CD4-positive, alpha-beta T cell treated with Interleukin-2 at 100 ng/mL for 4 hours (primary cell): Measurements from ENCODE around the gene RAB20.
"Not testable (repeated sequence)": the region's sequence is repeated elsewhere in the genome, so short reads cannot be mapped to it uniquely, and the experiment has no call there.

Experiments used
- DNase-seq: peaks from one replicate; pipeline ENCODE4 v3.0.0-alpha.2; 2020; ENCODE audit warnings: low spot score

RAB20 gene

GRCh38 chr13:110554946-110555345 lies 6.6 kb downstream of the RAB20 start:
- DNase-seq = no peak

- DNase-seq = no peak
Measured at GRCh38 chr13:110554227-110554836, 7.2 kb downstream of the RAB20 start.

- DNase-seq = no peak
Measured at GRCh38 chr13:110553417-110553816, 8.1 kb downstream of the RAB20 start.

GRCh38 chr13:110552767-110553166 lies 8.8 kb downstream of the RAB20 start:
- no peak for DNase-seq

- DNase-seq = no peak
Measured at GRCh38 chr13:110551284-110551683, 10.2 kb downstream of the RAB20 start.

- no peak for DNase-seq
Measured at GRCh38 chr13:110549795-110550160, 11.7 kb downstream of the RAB20 start.

GRCh38 chr13:110548891-110549794 lies 12.4 kb downstream of the RAB20 start:
- no peak for DNase-seq

- DNase-seq = no peak
Measured at GRCh38 chr13:110546926-110547325, 14.6 kb downstream of the RAB20 start.

- no peak for DNase-seq
Measured at GRCh38 chr13:110546378-110546777, 15.1 kb downstream of the RAB20 start.

GRCh38 chr13:110542169-110542796 lies 19.2 kb downstream of the RAB20 start:
- no peak for DNase-seq

- DNase-seq = no peak
Measured at GRCh38 chr13:110541526-110541920, 20.0 kb downstream of the RAB20 start.

GRCh38 chr13:110540871-110541525 lies 20.5 kb downstream of the RAB20 start:
- no peak for DNase-seq

- no peak for DNase-seq
Measured at GRCh38 chr13:110539894-110540293, 21.6 kb downstream of the RAB20 start.

- DNase-seq = no peak
Measured at GRCh38 chr13:110538632-110539031, 22.9 kb downstream of the RAB20 start.

GRCh38 chr13:110536006-110536693 lies 25.4 kb downstream of the RAB20 start:
- no peak for DNase-seq

- no peak for DNase-seq
Measured at GRCh38 chr13:110535526-110535925, 26.0 kb downstream of the RAB20 start.

GRCh38 chr13:110533771-110534670 lies 27.5 kb downstream of the RAB20 start:
- DNase-seq = no peak

GRCh38 chr13:110532258-110532657 lies 29.3 kb downstream of the RAB20 start:
- DNase-seq = not testable (repeated sequence)

GRCh38 chr13:110531671-110532083 lies 29.8 kb downstream of the RAB20 start:
- no peak for DNase-seq

- no peak for DNase-seq
Measured at GRCh38 chr13:110531100-110531499, 30.4 kb downstream of the RAB20 start.
